Duodenal mucosa (tissue), 2 donors: Measurements from ENCODE around the gene RERE.

Experiments
- H3K27ac ChIP-seq: one replicate; pipeline ENCODE4 v1.7.0; 2013; ENCODE audit warnings: low read depth, low read length
- H3K27me3 ChIP-seq, 2 donors: one replicate each; pipeline ENCODE4 v1.7.0; 2013; ENCODE audit warnings: low read length in 2 of 2, control low read depth in 1 of 2; ENCODE audit not compliant: insufficient read depth in 2 of 2, control insufficient read depth in 1 of 2
- H3K36me3 ChIP-seq, 2 donors: one replicate each; pipeline ENCODE4 v1.7.0; 2013; ENCODE audit warnings: low read length in 2 of 2, control low read depth in 1 of 2; ENCODE audit not compliant: insufficient read depth in 2 of 2, control insufficient read depth in 1 of 2
- H3K4me1 ChIP-seq, 2 donors: one replicate each; pipeline ENCODE4 v1.7.0; 2013; ENCODE audit warnings: low read length in 2 of 2, control low read depth in 1 of 2; ENCODE audit not compliant: insufficient read depth in 2 of 2, control insufficient read depth in 1 of 2
- H3K4me3 ChIP-seq, 2 donors: one replicate each; pipeline ENCODE4 v1.7.0; 2013; ENCODE audit warnings: low read length in 2 of 2, low read depth in 1 of 2
- H3K9ac ChIP-seq, 2 donors: one replicate each; pipeline ENCODE4 v1.7.0; 2013; ENCODE audit warnings: low read length in 2 of 2, low read depth in 1 of 2
- H3K9me3 ChIP-seq, 2 donors: one replicate each; pipeline ENCODE4 v1.7.0; 2013; ENCODE audit warnings: low read length in 2 of 2, control low read depth in 1 of 2; ENCODE audit not compliant: control insufficient read depth in 1 of 2

RERE gene

GRCh38 chr1:8481650-8482380 lies 335.6 kb downstream of the RERE start:
- no peaks in the 10 kb centered on the region for H3K36me3 ChIP-seq
- peaks cover 7 to 13% of the 10 kb centered on the region in 2 donors for H3K4me1 ChIP-seq
- no peak overlapping the region for H3K9ac ChIP-seq
- H3K27ac ChIP-seq, result no peak overlapping the region
- H3K9me3 ChIP-seq, result no peaks in the 10 kb centered on the region
- H3K27me3 ChIP-seq, result no peaks in the 10 kb centered on the region
- H3K4me3 ChIP-seq, result no peak overlapping the region

- H3K27ac ChIP-seq, result no peak overlapping the region
- H3K9me3 ChIP-seq, result no peaks in the 10 kb centered on the region
- no peaks in the 10 kb centered on the region for H3K36me3 ChIP-seq
- H3K4me1 ChIP-seq, result peaks cover 12 to 16% of the 10 kb centered on the region in 2 donors
- H3K4me3 ChIP-seq, result no peak overlapping the region
- H3K27me3 ChIP-seq, result no peaks in the 10 kb centered on the region
- no peak overlapping the region for H3K9ac ChIP-seq
Observed at GRCh38 chr1:8478566-8478965, 338.9 kb downstream of the RERE start.

- no peak overlapping the region for H3K27ac ChIP-seq
- H3K36me3 ChIP-seq, result no peaks in the 10 kb centered on the region
- H3K4me1 ChIP-seq, result peaks cover 15 to 22% of the 10 kb centered on the region in 2 donors
- no peak overlapping the region for H3K9ac ChIP-seq
- H3K27me3 ChIP-seq, result no peaks in the 10 kb centered on the region
- H3K4me3 ChIP-seq, result no peak overlapping the region
- no peaks in the 10 kb centered on the region for H3K9me3 ChIP-seq
Observed at GRCh38 chr1:8477983-8478362, 339.5 kb downstream of the RERE start.

GRCh38 chr1:8477166-8477982 lies 340.1 kb downstream of the RERE start:
- no peaks in the 10 kb centered on the region for H3K9me3 ChIP-seq
- H3K4me3 ChIP-seq, result no peak overlapping the region
- no peaks in the 10 kb centered on the region for H3K36me3 ChIP-seq
- H3K27ac ChIP-seq, result no peak overlapping the region
- H3K4me1 ChIP-seq, result peaks cover 16 to 24% of the 10 kb centered on the region in 2 donors
- H3K27me3 ChIP-seq, result no peaks in the 10 kb centered on the region
- H3K9ac ChIP-seq, result no peak overlapping the region

- H3K4me3 ChIP-seq, result no peak overlapping the region
- no peak overlapping the region for H3K27ac ChIP-seq
- H3K9ac ChIP-seq, result no peak overlapping the region
Observed at GRCh38 chr1:8476006-8476405, 341.4 kb downstream of the RERE start.

GRCh38 chr1:8474369-8474768 lies 343.1 kb downstream of the RERE start:
- H3K4me3 ChIP-seq, result no peak overlapping the region
- H3K36me3 ChIP-seq, result no peaks in the 10 kb centered on the region
- no peaks in the 10 kb centered on the region for H3K27me3 ChIP-seq
- H3K9ac ChIP-seq, result no peak overlapping the region
- no peak overlapping the region for H3K27ac ChIP-seq
- H3K4me1 ChIP-seq, result peaks cover 18 to 24% of the 10 kb centered on the region in 2 donors
- H3K9me3 ChIP-seq, result no peaks in the 10 kb centered on the region

More at GRCh38 chr1:8476006-8476405, 341.4 kb downstream of the RERE start:
- H3K27me3 ChIP-seq, result no peaks in the 10 kb centered on the region
- H3K4me1 ChIP-seq, result peaks cover 18 to 24% of the 10 kb centered on the region in 2 donors
- no peaks in the 10 kb centered on the region for H3K9me3 ChIP-seq
- H3K36me3 ChIP-seq, result no peaks in the 10 kb centered on the region

- H3K36me3 ChIP-seq, result no peaks in the 10 kb centered on the region
- no peaks in the 10 kb centered on the region for H3K27me3 ChIP-seq
- no peak overlapping the region for H3K27ac ChIP-seq
- H3K4me1 ChIP-seq, result peaks cover 18 to 24% of the 10 kb centered on the region in 2 donors
- H3K4me3 ChIP-seq, result no peak overlapping the region
- no peak overlapping the region for H3K9ac ChIP-seq
- no peaks in the 10 kb centered on the region for H3K9me3 ChIP-seq
Observed at GRCh38 chr1:8473891-8474300, 343.5 kb downstream of the RERE start.

GRCh38 chr1:8473121-8473875 lies 344.1 kb downstream of the RERE start:
- Histone ChIP-seq H3K4me1 (peaks cover 18 to 24% of the 10 kb centered on the region in 2 donors), H3K36me3 (no peaks in the 10 kb centered on the region), H3K27me3 (no peaks in the 10 kb centered on the region), H3K4me3 (no peak overlapping the region), H3K27ac (no peak overlapping the region), H3K9me3 (no peaks in the 10 kb centered on the region), H3K9ac (no peak overlapping the region)

GRCh38 chr1:8472668-8473067 lies 344.8 kb downstream of the RERE start:
- Histone ChIP-seq H3K9me3 (no peaks in the 10 kb centered on the region), H3K27me3 (no peaks in the 10 kb centered on the region), H3K27ac (no peak overlapping the region)

GRCh38 chr1:8471451-8471850 lies 346.0 kb downstream of the RERE start:
- H3K36me3 ChIP-seq, result no peaks in the 10 kb centered on the region
- H3K4me1 ChIP-seq, result peaks cover 10 to 11% of the 10 kb centered on the region in 2 donors
- no peaks in the 10 kb centered on the region for H3K27me3 ChIP-seq
- no peak overlapping the region for H3K27ac ChIP-seq
- H3K4me3 ChIP-seq, result no peak overlapping the region
- no peak overlapping the region for H3K9ac ChIP-seq
- no peaks in the 10 kb centered on the region for H3K9me3 ChIP-seq

More at GRCh38 chr1:8472668-8473067, 344.8 kb downstream of the RERE start:
- no peaks in the 10 kb centered on the region for H3K36me3 ChIP-seq
- H3K9ac ChIP-seq, result no peak overlapping the region
- H3K4me3 ChIP-seq, result no peak overlapping the region
- peaks cover 18% of the 10 kb centered on the region in 2 donors for H3K4me1 ChIP-seq
